GM19438 (cell line): ENCODE results near the gene MNX1.

Experiments
- ATAC-seq: cut with Tn5 transposase; IDR thresholded peaks from one replicate; pipeline ENCODE4 v1.9.1; 2021; ENCODE audit warnings: low read depth; ENCODE audit not compliant: unreplicated experiment

The MNX1 gene

GRCh38 chr7:157033483-157034473 is 23.3 kb upstream of the MNX1 start:
- ATAC-seq = no peak

GRCh38 chr7:157032644-157033482 is 22.4 kb upstream of the MNX1 start:
- ATAC-seq = no peak

GRCh38 chr7:157032128-157032527 is 21.7 kb upstream of the MNX1 start:
- no peak for ATAC-seq

- no peak for ATAC-seq
Measured at GRCh38 chr7:157028199-157028903, 17.9 kb upstream of the MNX1 start.

GRCh38 chr7:157027568-157028198 is 17.2 kb upstream of the MNX1 start:
- ATAC-seq = no peak

- no peak for ATAC-seq
Measured at GRCh38 chr7:157024716-157025115, 14.3 kb upstream of the MNX1 start.

- no peak for ATAC-seq
Measured at GRCh38 chr7:157023589-157023905, 13.1 kb upstream of the MNX1 start.

- no peak for ATAC-seq
Measured at GRCh38 chr7:157022681-157023588, 12.5 kb upstream of the MNX1 start.

- ATAC-seq = no peak
Measured at GRCh38 chr7:157021871-157022680, 11.6 kb upstream of the MNX1 start.

GRCh38 chr7:157021071-157021870 is 10.8 kb upstream of the MNX1 start:
- ATAC-seq = no peak

GRCh38 chr7:157020514-157021070 is 10.1 kb upstream of the MNX1 start:
- ATAC-seq = no peak

GRCh38 chr7:157019718-157020451 is 9.4 kb upstream of the MNX1 start:
- ATAC-seq = no peak

GRCh38 chr7:157018997-157019608 is 8.6 kb upstream of the MNX1 start:
- ATAC-seq = no peak

GRCh38 chr7:157018328-157018996 is 8.0 kb upstream of the MNX1 start:
- ATAC-seq = no peak

- no peak for ATAC-seq
Measured at GRCh38 chr7:157017603-157018327, 7.3 kb upstream of the MNX1 start.
